Measurements from ENCODE around the gene LACTBL1. TPM values are rescaled to one million over a fixed set of nuclear protein-coding genes. Genes with fewer than 3 reads are reported as not detected.

The LACTBL1 gene
- total and polyA plus RNA-seq, 2 of the 4 experiments (the other 2 are of a cell fraction): not detected

- Histone ChIP-seq H2BK120ac (ENCODE audit: low read depth, low read length) (no peak overlapping the region), H3K56ac (ENCODE audit: extremely low read depth, insufficient read depth, low read length) (no peak overlapping the region), H3K79me1 (ENCODE audit: low read depth in 1 of 2, low read length in 2 of 2) (no peaks in the 10 kb centered on the region), H3K4me1 (ENCODE audit: control insufficient read depth, insufficient read depth, low read length) (no peaks in the 10 kb centered on the region), H3K14ac (replicated peaks; ENCODE audit: low read depth, low read length) (no peak overlapping the region), H3K18ac (ENCODE audit: low read depth, low read length) (no peak overlapping the region), H2BK20ac (ENCODE audit: low read depth, low read length) (no peak overlapping the region), H2BK5ac (ENCODE audit: low read depth, low read length, poor library complexity, severe bottlenecking) (no peak overlapping the region), H4K20me1 (ENCODE audit: insufficient read depth, low read length) (no peaks in the 10 kb centered on the region), H4K8ac (ENCODE audit: low read depth in 2 of 2, low read length in 2 of 2) (no peak overlapping the region), H3K9ac (ENCODE audit: low read depth, low read length) (no peak overlapping the region), H4K91ac (ENCODE audit: insufficient read depth, low read depth, low read length) (no peak overlapping the region), H3K4me3 (ENCODE audit: insufficient read depth, low read depth, low read length) (no peak overlapping the region), H2AK9ac (replicated peaks; ENCODE audit: low read depth, low read length, poor library complexity) (no peak overlapping the region), H3K9me3 (ENCODE audit: control insufficient read depth, insufficient read depth, low read length) (no peaks in the 10 kb centered on the region), H2BK15ac (ENCODE audit: low read depth, low read length) (no peak overlapping the region), H2AFZ (replicated peaks; ENCODE audit: low read length, poor library complexity) (no peak overlapping the region), H3K4ac (ENCODE audit: low read depth, low read length) (no peak overlapping the region), H3K4me2 (ENCODE audit: low read depth, low read length) (no peak overlapping the region), H4K5ac (ENCODE audit: low read depth, low read length) (no peak overlapping the region), H3K9me1 (ENCODE audit: insufficient read depth, low read length) (no peaks in the 10 kb centered on the region), H3K36me3 (ENCODE audit: control insufficient read depth, insufficient read depth, low read length) (no peaks in the 10 kb centered on the region), H2AK5ac (ENCODE audit: low read depth, low read length) (no peak overlapping the region), H3K27me3 (ENCODE audit: control insufficient read depth, insufficient read depth, low read length) (peaks cover 49% of the 10 kb centered on the region), H3K27ac (ENCODE audit: insufficient read depth, low read length) (no peak overlapping the region), H3K23ac (ENCODE audit: low read depth, low read length) (no peak overlapping the region)
- CTCF ChIA-PET: interaction anchor here (0.6 kb wide), 1 partner anchor 8 kb away, joined by 4 read pairs; no protein-coding TSS in a partner anchor
- POLR2A ChIA-PET (ENCODE audit: unreplicated experiment): no interaction called here
- DNase-seq (no peak), ATAC-seq (ENCODE audit: low read depth) (no peak)
- no TSS peak for BruUV-seq (replicated peaks)
- WGBS, 2 experiments (ENCODE audit: extremely low coverage in 2 of 2, insufficient read length in 1 of 2): 22% methylated on average over 3 of the region's 7 CpGs; no CpG with 5 or more reads in 1 of the 2 experiments
- TF ChIP-seq MAFK (IDR thresholded peaks at IDR 0.05; ENCODE audit: low read depth, low read length) (no peak), RAD21 (IDR thresholded peaks at IDR 0.05; ENCODE audit: low read length) (no peak), CHD1 (IDR thresholded peaks at IDR 0.05; ENCODE audit: low read depth, low read length) (no peak), POLR2A (IDR thresholded peaks at IDR 0.05; ENCODE audit: low read depth, low read length) (no peak), ELK1 (IDR thresholded peaks at IDR 0.05; ENCODE audit: borderline replicate concordance, low read depth, low read length) (no peak), CTCF (conservative IDR thresholded peaks at IDR 0.05; ENCODE audit: low read depth, low read length) (no peak), CEBPB (IDR thresholded peaks at IDR 0.05; ENCODE audit: low read depth, low read length) (no peak), RCOR1 (IDR thresholded peaks at IDR 0.05; ENCODE audit: insufficient replicate concordance, low read length) (no peak), RFX5 (IDR thresholded peaks at IDR 0.05; ENCODE audit: low read depth, low read length) (no peak), SMC3 (IDR thresholded peaks at IDR 0.05; ENCODE audit: low read depth, low read length) (no peak)
- intact Hi-C loops (cut with micrococcal nuclease) (loop anchor here (10.0 kb wide), 1 partner anchor 295 kb away; no protein-coding TSS in a partner anchor), in situ Hi-C loops (cut with MboI; ENCODE audit: low sequenced_read_pairs) (no loop called here), dilution Hi-C loops (cut with HindIII; ENCODE audit: low sequenced_read_pairs, unreplicated experiment) (no loop called here)
Measured at GRCh38 chr1:22959545-22960360, 12.9 kb downstream of the LACTBL1 start.
